OCI-LY3 (cell line): ENCODE results near the gene CCSER2.
"Not testable (repeated sequence)": the region's sequence is repeated elsewhere in the genome, so short reads cannot be mapped to it uniquely, and the experiment has no call there.

Experiments
- H2AFZ ChIP-seq: fragments of 200-600, 300-600 bp; shearing (Covaris generic); 2 replicates; pipeline ENCODE4 v1.6.0; 2014; ENCODE audit warnings: antibody characterized with exemption, low read depth, low read length
- H3K27ac ChIP-seq: fragments of 200-600, 300-600 bp; sonication (generic); 2 replicates; pipeline ENCODE4 v1.5.1; 2014; ENCODE audit warnings: mild to moderate bottlenecking, low read length, moderate library complexity, mixed read lengths
- H3K27me3 ChIP-seq: fragments of 200-600, 300-600 bp; sonication (generic); 2 replicates; pipeline ENCODE4 v1.6.1; 2014; ENCODE audit warnings: low read depth, low read length, mixed read lengths
- H3K36me3 ChIP-seq: fragments of 200-600, 300-600 bp; sonication (generic); replicated peaks from 2 replicates; pipeline ENCODE3; 2014; ENCODE audit warnings: low read depth, low read length, mixed read lengths
- H3K4me1 ChIP-seq: fragments of 300-600, 200-600 bp; sonication (generic); 2 replicates; pipeline ENCODE4 v1.6.1; 2014; ENCODE audit warnings: low read length, mixed read lengths
- H3K4me2 ChIP-seq: fragments of 200-600, 300-600 bp; sonication (generic); 2 replicates; pipeline ENCODE4 v1.6.1; 2014; ENCODE audit warnings: low read length, mixed read lengths
- H3K4me3 ChIP-seq: fragments of 300-600, 200-600 bp; sonication (generic); 2 replicates; pipeline ENCODE4 v1.5.1; 2014; ENCODE audit warnings: antibody characterized with exemption, mild to moderate bottlenecking, low read length, moderate library complexity
- H3K79me2 ChIP-seq: fragments of 300-600, 200-600 bp; shearing (Covaris generic); 2 replicates; pipeline ENCODE4 v1.6.1; 2014; ENCODE audit warnings: mild to moderate bottlenecking, low read length, mixed read lengths
- H3K9ac ChIP-seq: fragments of 300-600, 200-600 bp; shearing (Covaris generic); 2 replicates; pipeline ENCODE4 v1.6.0; 2014; ENCODE audit warnings: mild to moderate bottlenecking, low read length, moderate library complexity
- H3K9me3 ChIP-seq: fragments of 200-600, 300-600 bp; shearing (Covaris generic); 2 replicates; pipeline ENCODE4 v1.6.1; 2014; ENCODE audit warnings: low read length, mixed read lengths; ENCODE audit not compliant: insufficient read depth
- H4K20me1 ChIP-seq: fragments of 200-600, 300-600 bp; sonication (generic); 2 replicates; pipeline ENCODE4 v1.6.1; 2016; ENCODE audit warnings: low read length, mixed read lengths; ENCODE audit not compliant: insufficient read depth
- CTCF ChIP-seq: fragments of 200-600, 300-600 bp; sonication (generic); IDR thresholded peaks from 2 replicates; pipeline ENCODE4 v1.5.1; 2014; ENCODE audit warnings: antibody characterized with exemption, low read length, low read depth
- EZH2phosphoT487 ChIP-seq: fragments of 200-600 bp; shearing (Covaris generic); IDR thresholded peaks from 2 replicates; pipeline ENCODE4 v1.6.1; 2018; ENCODE audit warnings: antibody characterized with exemption, mixed run types, low read depth

Gene CCSER2

GRCh38 chr10:84522612-84523462 is 194.4 kb downstream of the CCSER2 start:
- Histone ChIP-seq H3K4me3 (no peak overlapping the region), H3K9ac (no peak overlapping the region), H3K4me1 (no peaks in the 10 kb centered on the region), H3K27ac (no peak overlapping the region), H2AFZ (no peak overlapping the region), H3K79me2 (no peaks in the 10 kb centered on the region), H3K4me2 (no peak overlapping the region), H3K9me3 (no peaks in the 10 kb centered on the region), H4K20me1 (no peaks in the 10 kb centered on the region), H3K27me3 (no peaks in the 10 kb centered on the region), H3K36me3 (no peaks in the 10 kb centered on the region)
- TF ChIP-seq CTCF: no peak

- H2AFZ ChIP-seq: no peak overlapping the region
- no peaks in the 10 kb centered on the region for H3K36me3 ChIP-seq
- no peaks in the 10 kb centered on the region for H3K9me3 ChIP-seq
- H3K79me2 ChIP-seq: no peaks in the 10 kb centered on the region
- H3K4me3 ChIP-seq: no peak overlapping the region
- H3K4me2 ChIP-seq: no peak overlapping the region
- no peak for TF ChIP-seq CTCF
- no peak for TF ChIP-seq EZH2phosphoT487
- no peak overlapping the region for H3K27ac ChIP-seq
- H4K20me1 ChIP-seq: no peaks in the 10 kb centered on the region
- no peaks in the 10 kb centered on the region for H3K27me3 ChIP-seq
- no peaks in the 10 kb centered on the region for H3K4me1 ChIP-seq
- no peak overlapping the region for H3K9ac ChIP-seq
Observed at GRCh38 chr10:84523526-84523925, 195.1 kb downstream of the CCSER2 start.

GRCh38 chr10:84524435-84524834 is 196.0 kb downstream of the CCSER2 start:
- H3K9ac ChIP-seq: no peak overlapping the region
- no peaks in the 10 kb centered on the region for H3K36me3 ChIP-seq
- H3K79me2 ChIP-seq: no peaks in the 10 kb centered on the region
- H4K20me1 ChIP-seq: no peaks in the 10 kb centered on the region
- no peak overlapping the region for H3K27ac ChIP-seq
- no peaks in the 10 kb centered on the region for H3K4me1 ChIP-seq
- no peaks in the 10 kb centered on the region for H3K9me3 ChIP-seq
- TF ChIP-seq EZH2phosphoT487 (no peak), CTCF (no peak)
- no peak overlapping the region for H3K4me3 ChIP-seq
- no peaks in the 10 kb centered on the region for H3K27me3 ChIP-seq
- no peak overlapping the region for H3K4me2 ChIP-seq
- no peak overlapping the region for H2AFZ ChIP-seq

GRCh38 chr10:84525120-84525806 is 196.9 kb downstream of the CCSER2 start:
- Histone ChIP-seq H3K9ac (no peak overlapping the region), H3K9me3 (no peaks in the 10 kb centered on the region), H3K4me1 (no peaks in the 10 kb centered on the region), H4K20me1 (no peaks in the 10 kb centered on the region), H3K27ac (no peak overlapping the region), H3K4me2 (no peak overlapping the region), H3K27me3 (no peaks in the 10 kb centered on the region), H2AFZ (no peak overlapping the region), H3K4me3 (no peak overlapping the region), H3K36me3 (no peaks in the 10 kb centered on the region), H3K79me2 (no peaks in the 10 kb centered on the region)
- TF ChIP-seq EZH2phosphoT487: no peak
- no peak for TF ChIP-seq CTCF

GRCh38 chr10:84525807-84526182 is 197.4 kb downstream of the CCSER2 start:
- H3K36me3 ChIP-seq, H4K20me1 ChIP-seq, H3K9ac ChIP-seq, H2AFZ ChIP-seq, H3K4me1 ChIP-seq, H3K27ac ChIP-seq, H3K79me2 ChIP-seq, H3K4me3 ChIP-seq, H3K9me3 ChIP-seq, H3K4me2 ChIP-seq, H3K27me3 ChIP-seq: not testable (repeated sequence)

GRCh38 chr10:84527386-84527785 is 199.0 kb downstream of the CCSER2 start:
- H3K4me1 ChIP-seq, H4K20me1 ChIP-seq, H3K4me3 ChIP-seq, H3K4me2 ChIP-seq, H3K9me3 ChIP-seq, H3K27ac ChIP-seq, H3K79me2 ChIP-seq, H2AFZ ChIP-seq, H3K36me3 ChIP-seq, H3K27me3 ChIP-seq, H3K9ac ChIP-seq: not testable (repeated sequence)
